ENCODE data around the gene EDN1. TPM values are rescaled to one million over a fixed set of nuclear protein-coding genes. Genes with fewer than 3 reads are reported as not detected.

EDN1 gene
- total RNA-seq, 1 donor from 2014 or later: 8.3 TPM

- H3K9me3 Mint-ChIP-seq (ENCODE audit: unreplicated experiment): no peaks in the 10 kb centered on the region
- no peak overlapping the region for H3K4me3 Mint-ChIP-seq (ENCODE audit: unreplicated experiment)
- peaks cover 10% of the 10 kb centered on the region for H3K36me3 Mint-ChIP-seq (ENCODE audit: low read depth, unreplicated experiment)
- H3K27me3 Mint-ChIP-seq (ENCODE audit: unreplicated experiment): peaks cover 1% of the 10 kb centered on the region
- H3K4me1 Mint-ChIP-seq (ENCODE audit: unreplicated experiment): peaks cover 11% of the 10 kb centered on the region
- H3K27ac Mint-ChIP-seq (ENCODE audit: unreplicated experiment): no peak overlapping the region
- DNase-seq (ENCODE audit: low spot score): no peak
- TF ChIP-seq CTCF (IDR thresholded peaks at IDR 0.05; ENCODE audit: unreplicated experiment): no peak
Measured at GRCh38 chr6:12296255-12296573, 6.1 kb downstream of the EDN1 start.

DNA sequence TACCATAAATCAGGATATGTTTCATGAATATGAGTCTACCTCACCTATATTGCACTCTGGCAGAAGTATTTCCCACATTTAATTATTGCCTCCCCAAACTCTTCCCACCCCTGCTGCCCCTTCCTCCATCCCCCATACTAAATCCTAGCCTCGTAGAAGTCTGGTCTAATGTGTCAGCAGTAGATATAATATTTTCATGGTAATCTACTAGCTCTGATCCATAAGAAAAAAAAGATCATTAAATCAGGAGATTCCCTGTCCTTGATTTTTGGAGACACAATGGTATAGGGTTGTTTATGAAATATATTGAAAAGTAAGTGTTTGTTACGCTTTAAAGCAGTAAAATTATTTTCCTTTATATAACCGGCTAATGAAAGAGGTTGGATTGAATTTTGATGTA, 6.4 kb downstream of the EDN1 start:
- H3K27me3 Mint-ChIP-seq (ENCODE audit: unreplicated experiment): no peaks in the 10 kb centered on the region

GRCh38 chr6:12297363-12298016, 7.3 kb downstream of the EDN1 start:
- no peak for DNase-seq (ENCODE audit: low spot score)
- no peak overlapping the region for H3K27ac Mint-ChIP-seq (ENCODE audit: unreplicated experiment)
- no peak overlapping the region for H3K4me3 Mint-ChIP-seq (ENCODE audit: unreplicated experiment)
- no peaks in the 10 kb centered on the region for H3K27me3 Mint-ChIP-seq (ENCODE audit: unreplicated experiment)
- no peak for TF ChIP-seq CTCF (IDR thresholded peaks at IDR 0.05; ENCODE audit: unreplicated experiment)
- H3K36me3 Mint-ChIP-seq (ENCODE audit: low read depth, unreplicated experiment): peaks cover 10% of the 10 kb centered on the region
- no peaks in the 10 kb centered on the region for H3K4me1 Mint-ChIP-seq (ENCODE audit: unreplicated experiment)
- no peaks in the 10 kb centered on the region for H3K9me3 Mint-ChIP-seq (ENCODE audit: unreplicated experiment)

More for the DNA sequence above, 6.4 kb downstream of the EDN1 start:
- no peak for DNase-seq (ENCODE audit: low spot score)
- Mint-ChIP-seq H3K27ac (ENCODE audit: unreplicated experiment) (no peak overlapping the region), H3K4me3 (ENCODE audit: unreplicated experiment) (no peak overlapping the region), H3K9me3 (ENCODE audit: unreplicated experiment) (no peaks in the 10 kb centered on the region), H3K36me3 (ENCODE audit: low read depth, unreplicated experiment) (peaks cover 10% of the 10 kb centered on the region), H3K4me1 (ENCODE audit: unreplicated experiment) (peaks cover 7% of the 10 kb centered on the region)
- TF ChIP-seq CTCF (IDR thresholded peaks at IDR 0.05; ENCODE audit: unreplicated experiment): no peak

DNA sequence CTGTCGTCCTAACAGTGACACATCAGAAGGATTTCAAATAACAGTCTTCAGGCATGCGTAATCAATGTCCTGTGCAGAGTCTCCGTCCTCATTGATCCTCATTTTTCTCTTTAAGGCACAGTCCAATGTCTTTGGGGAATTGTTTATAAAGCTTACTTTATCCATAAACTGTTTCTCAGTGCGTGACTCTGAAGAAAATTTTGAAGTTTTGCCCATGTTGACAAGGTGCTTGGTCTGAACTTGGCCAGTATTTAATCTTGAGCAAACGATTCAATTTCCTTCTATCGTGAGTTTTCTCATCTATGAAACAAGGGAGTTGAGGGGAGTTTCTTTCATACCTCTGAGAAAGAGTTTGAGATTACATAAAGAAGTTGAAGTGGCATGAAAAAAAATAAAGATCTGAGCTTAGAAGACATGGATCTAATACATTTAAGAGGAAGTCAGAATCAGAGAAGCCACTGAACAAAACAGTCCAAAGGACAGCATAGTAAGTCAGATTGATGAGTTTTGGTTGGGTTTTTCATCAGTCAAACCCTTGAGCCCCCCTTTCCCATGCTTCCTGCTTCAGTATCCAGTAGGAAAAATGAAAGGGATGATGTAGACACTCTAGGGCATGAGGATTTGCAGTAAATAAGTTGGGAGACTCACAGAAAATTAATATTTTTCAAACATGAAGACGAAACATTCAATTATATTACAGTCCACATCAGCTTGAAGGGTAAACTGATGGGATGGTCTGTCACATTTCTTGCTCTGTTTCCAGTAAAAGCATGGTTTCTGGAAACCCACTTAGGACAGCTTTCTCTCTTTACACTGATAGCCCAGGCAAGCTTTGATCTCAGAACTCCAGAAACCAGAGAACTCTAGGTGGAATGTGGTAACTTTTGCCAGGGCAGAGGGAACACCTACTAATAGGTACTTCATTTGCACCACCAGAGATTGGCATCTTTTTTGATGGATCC, 8.1 kb downstream of the EDN1 start:
- Mint-ChIP-seq H3K4me1 (ENCODE audit: unreplicated experiment) (no peaks in the 10 kb centered on the region), H3K4me3 (ENCODE audit: unreplicated experiment) (no peak overlapping the region), H3K27ac (ENCODE audit: unreplicated experiment) (no peak overlapping the region), H3K36me3 (ENCODE audit: low read depth, unreplicated experiment) (peaks cover 10% of the 10 kb centered on the region), H3K27me3 (ENCODE audit: unreplicated experiment) (no peaks in the 10 kb centered on the region), H3K9me3 (ENCODE audit: unreplicated experiment) (no peaks in the 10 kb centered on the region)
- no peak for TF ChIP-seq CTCF (IDR thresholded peaks at IDR 0.05; ENCODE audit: unreplicated experiment)
- no peak for DNase-seq (ENCODE audit: low spot score)

- Mint-ChIP-seq H3K9me3 (ENCODE audit: unreplicated experiment) (no peaks in the 10 kb centered on the region), H3K27ac (ENCODE audit: unreplicated experiment) (no peak overlapping the region), H3K4me3 (ENCODE audit: unreplicated experiment) (no peak overlapping the region), H3K27me3 (ENCODE audit: unreplicated experiment) (no peaks in the 10 kb centered on the region), H3K4me1 (ENCODE audit: unreplicated experiment) (no peaks in the 10 kb centered on the region), H3K36me3 (ENCODE audit: low read depth, unreplicated experiment) (peaks cover 10% of the 10 kb centered on the region)
- DNase-seq (ENCODE audit: low spot score): no peak
- no peak for TF ChIP-seq CTCF (IDR thresholded peaks at IDR 0.05; ENCODE audit: unreplicated experiment)
Measured at GRCh38 chr6:12298995-12299394, 8.8 kb downstream of the EDN1 start.
